H9 (cell line): ENCODE measurements around the gene MROH7. TPM values are rescaled to one million over a fixed set of nuclear protein-coding genes. Genes with fewer than 3 reads are reported as not detected.

ENCODE experiments used
- DNase-seq: peaks from one replicate; pipeline ENCODE4 v3.0.0-alpha.2; 2017
- H2AFZ ChIP-seq: one replicate; pipeline ENCODE4 v1.6.1; 2013; ENCODE audit warnings: mild to moderate bottlenecking, low read length, control low read depth, moderate library complexity
- H2AK5ac ChIP-seq: 2 replicates; pipeline ENCODE4 v1.6.1; 2013; ENCODE audit warnings: low read length, control low read depth, mixed read lengths; ENCODE audit not compliant: insufficient read length
- H2BK120ac ChIP-seq: one replicate; pipeline ENCODE4 v1.6.1; 2013; ENCODE audit warnings: low read depth, mild to moderate bottlenecking, low read length, control low read depth, inconsistent platforms; ENCODE audit not compliant: poor library complexity, severe bottlenecking
- H2BK12ac ChIP-seq: 2 replicates; pipeline ENCODE4 v1.6.1; 2013; ENCODE audit warnings: low read length, control low read depth, mixed read lengths, low read depth; ENCODE audit not compliant: insufficient read length
- H2BK15ac ChIP-seq: 2 replicates; pipeline ENCODE4 v1.6.1; 2013; ENCODE audit warnings: low read depth, low read length, control low read depth
- H2BK20ac ChIP-seq: one replicate; pipeline ENCODE4 v1.6.1; 2013; ENCODE audit warnings: low read depth, mild to moderate bottlenecking, low read length, control low read depth, inconsistent platforms; ENCODE audit not compliant: poor library complexity, severe bottlenecking
- H2BK5ac ChIP-seq: 2 replicates; pipeline ENCODE4 v1.6.1; 2013; ENCODE audit warnings: low read length, control low read depth, mixed read lengths; ENCODE audit not compliant: insufficient read length
- H3K14ac ChIP-seq: 2 replicates; pipeline ENCODE4 v1.6.1; 2013; ENCODE audit warnings: low read length, control low read depth; ENCODE audit not compliant: insufficient read depth
- H3K18ac ChIP-seq: 2 replicates; pipeline ENCODE4 v1.6.1; 2013; ENCODE audit warnings: low read depth, mild to moderate bottlenecking, mixed read lengths, low read length, control low read depth; ENCODE audit not compliant: insufficient read length
- H3K23ac ChIP-seq: 2 replicates; pipeline ENCODE4 v1.6.1; 2013; ENCODE audit warnings: low read length, control low read depth, mixed read lengths, low read depth; ENCODE audit not compliant: insufficient read length
- H3K23me2 ChIP-seq: 2 replicates; pipeline ENCODE4 v1.6.1; 2013; ENCODE audit warnings: low read depth, mild to moderate bottlenecking, mixed read lengths, low read length, control low read depth; ENCODE audit not compliant: insufficient read length, poor library complexity, severe bottlenecking
- H3K27ac ChIP-seq: 2 replicates; pipeline ENCODE4 v1.5.1; 2013; ENCODE audit warnings: low read length, control low read depth, mixed read lengths, low read depth; ENCODE audit not compliant: insufficient read length
- H3K27me3 ChIP-seq: 2 replicates; pipeline ENCODE4 v1.6.1; 2013; ENCODE audit warnings: low read length, control low read depth, inconsistent platforms; ENCODE audit not compliant: insufficient read depth
- H3K4ac ChIP-seq: 2 replicates; pipeline ENCODE4 v1.6.1; 2013; ENCODE audit warnings: low read depth, mild to moderate bottlenecking, control low read depth, inconsistent platforms, low read length, moderate library complexity
- H3K4me1 ChIP-seq: 2 replicates; pipeline ENCODE4 v1.6.1; 2013; ENCODE audit warnings: low read length, control low read depth, inconsistent platforms; ENCODE audit not compliant: insufficient read depth
- H3K4me2 ChIP-seq: 2 replicates; pipeline ENCODE4 v1.6.1; 2013; ENCODE audit warnings: low read length, control low read depth, mixed read lengths; ENCODE audit not compliant: insufficient read length, insufficient read depth
- H3K56ac ChIP-seq: 2 replicates; pipeline ENCODE4 v1.6.1; 2013; ENCODE audit warnings: low read depth, mild to moderate bottlenecking, mixed read lengths, low read length, control low read depth; ENCODE audit not compliant: insufficient read length
- H3K79me1 ChIP-seq: 2 replicates; pipeline ENCODE4 v1.6.1; 2013; ENCODE audit warnings: low read depth, mild to moderate bottlenecking, moderate library complexity, low read length, control low read depth, inconsistent platforms; ENCODE audit not compliant: insufficient read depth, poor library complexity, severe bottlenecking
- H3K79me2 ChIP-seq: 2 replicates; pipeline ENCODE4 v1.6.1; 2013; ENCODE audit warnings: low read length, control low read depth, inconsistent platforms; ENCODE audit not compliant: insufficient read depth
- H3K9ac ChIP-seq: 2 replicates; pipeline ENCODE4 v1.6.1; 2013; ENCODE audit warnings: low read length, control low read depth, mixed read lengths; ENCODE audit not compliant: insufficient read length; ENCODE audit errors: extremely low read depth
- H3K9me3 ChIP-seq: one replicate; pipeline ENCODE4 v1.6.1; 2013; ENCODE audit warnings: low read depth, low read length, inconsistent platforms; ENCODE audit not compliant: control insufficient read depth
- H3T11ph ChIP-seq: one replicate; pipeline ENCODE4 v1.6.1; 2013; ENCODE audit warnings: mild to moderate bottlenecking, low read length, control low read depth, inconsistent platforms
- H4K20me1 ChIP-seq: one replicate; pipeline ENCODE4 v1.6.1; 2013; ENCODE audit not compliant: control insufficient read depth, insufficient read length, insufficient read depth
- H4K5ac ChIP-seq: 2 replicates; pipeline ENCODE4 v1.6.1; 2013; ENCODE audit warnings: low read depth, mild to moderate bottlenecking, mixed read lengths, low read length, control low read depth; ENCODE audit not compliant: insufficient read length
- H4K8ac ChIP-seq: replicated peaks from 2 replicates; pipeline ENCODE4 v1.6.1; 2013; ENCODE audit warnings: low read length, control low read depth, mixed read lengths, low read depth; ENCODE audit not compliant: insufficient read length
- H4K91ac ChIP-seq: 2 replicates; pipeline ENCODE4 v1.6.1; 2013; ENCODE audit warnings: low read depth, mild to moderate bottlenecking, moderate library complexity, mixed read lengths, low read length, control low read depth; ENCODE audit not compliant: insufficient read length
- H3K27ac Mint-ChIP-seq, 3 experiments: 2 replicates in 2 of 3; 3 replicates in 1 of 3; pipeline ENCODE4 v1.8.0; 2020 to 2021; ENCODE audit warnings: mixed read lengths in 3 of 3, mild to moderate bottlenecking in 1 of 3, moderate library complexity in 1 of 3
- H3K27me3 Mint-ChIP-seq: 2 replicates; pipeline ENCODE4 v1.8.0; 2021; ENCODE audit warnings: low read depth, mild to moderate bottlenecking, moderate library complexity, mixed read lengths
- H3K36me3 Mint-ChIP-seq, 3 experiments: 2 replicates in 2 of 3; 3 replicates in 1 of 3; pipeline ENCODE4 v1.8.0; 2020 to 2021; ENCODE audit warnings: low read depth in 3 of 3, mixed read lengths in 3 of 3; ENCODE audit not compliant: insufficient read depth in 1 of 3
- H3K4me1 Mint-ChIP-seq, 2 experiments: 2 replicates each; pipeline ENCODE4 v1.8.0; 2020; ENCODE audit warnings: mixed read lengths in 2 of 2
- H3K4me3 Mint-ChIP-seq, 2 experiments: 2 replicates in 1 of 2; 3 replicates in 1 of 2; pipeline ENCODE4 v1.8.0; 2020 to 2021; ENCODE audit warnings: mild to moderate bottlenecking in 2 of 2, mixed read lengths in 2 of 2, moderate library complexity in 1 of 2
- H3K9me3 Mint-ChIP-seq, 2 experiments: 2 replicates in 1 of 2; 3 replicates in 1 of 2; pipeline ENCODE4 v1.8.0; 2020; ENCODE audit warnings: mild to moderate bottlenecking in 2 of 2, mixed read lengths in 2 of 2, moderate library complexity in 1 of 2
- WGBS: extraction: QIAGEN DNeasy Blood & Tissue Kit; methylation state at CpG from one replicate; pipeline ENCODE4 v1.1.7; 2013; ENCODE audit warnings: missing lambda C conversion rate, low lambda C conversion rate, mixed read lengths; ENCODE audit not compliant: insufficient read length; ENCODE audit errors: extremely low coverage; 5-methylcytosine and 5-hydroxymethylcytosine counted together
- total RNA-seq: library from RNA; stranded (reverse); gene quantifications from 2 replicates; pipeline ENCODE4 v1.2.1, GENCODE V29; 2021
- TF ChIP-seq, protein P1 (sequence below): fragments of 200-600 bp; sonication (generic); conservative IDR thresholded peaks from 3 replicates; pipeline ENCODE4 v1.8.0; 2021; ENCODE audit warnings: antibody characterized with exemption, mild to moderate bottlenecking

Gene MROH7
- total RNA-seq, 1 experiment from 2014 or later, result 0.09 TPM

DNA sequence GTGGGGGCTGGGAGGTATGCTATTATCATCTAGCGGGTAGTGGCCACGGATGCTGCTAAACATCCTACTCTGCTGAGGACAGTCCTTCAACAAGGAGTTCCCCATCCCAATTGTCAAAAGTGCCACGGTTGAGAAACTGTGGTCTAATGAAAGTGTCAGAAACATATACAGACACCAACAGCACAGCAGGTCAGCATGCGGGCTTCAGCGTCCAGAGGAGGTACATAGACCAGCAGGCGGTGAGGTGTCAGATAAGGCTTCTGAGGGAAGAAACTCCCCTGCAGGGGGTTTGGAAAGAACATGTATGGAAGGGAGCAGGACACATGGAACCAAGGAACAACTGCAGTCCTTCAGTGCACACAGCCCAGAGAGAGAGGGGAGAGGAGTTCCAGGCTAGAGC lies 69.3 kb downstream of the MROH7 start:
- Histone ChIP-seq H2AFZ (no peak overlapping the region), H2BK15ac (no peak overlapping the region), H3K23ac (no peak overlapping the region), H3K79me2 (no peaks in the 10 kb centered on the region), H2BK20ac (no peak overlapping the region), H4K20me1 (no peaks in the 10 kb centered on the region), H4K5ac (no peak overlapping the region), H3K9me3 (no peaks in the 10 kb centered on the region), H3K79me1 (no peaks in the 10 kb centered on the region), H3K9ac (no peak overlapping the region), H3K27me3 (no peaks in the 10 kb centered on the region; the same call in 1 of the 2 replicates), H3K4me1 (no peaks in the 10 kb centered on the region), H3T11ph (no peak overlapping the region), H3K18ac (no peak overlapping the region), H2AK5ac (no peak overlapping the region), H3K23me2 (peaks cover 3% of the 10 kb centered on the region), H2BK120ac (no peak overlapping the region), H2BK5ac (no peak overlapping the region), H3K27ac (no peak overlapping the region), H4K91ac (no peak overlapping the region), H3K4me2 (no peak overlapping the region), H4K8ac (no peak overlapping the region), H2BK12ac (no peak overlapping the region), H3K4ac (no peak overlapping the region), H3K56ac (no peak overlapping the region), H3K14ac (no peak overlapping the region)
- Mint-ChIP-seq H3K27me3 (peaks cover 60% of the 10 kb centered on the region), H3K4me1 (peaks cover 12% of the 10 kb centered on the region in 2 experiments), H3K36me3 (no peaks in the 10 kb centered on the region), H3K4me3 (no peak overlapping the region), H3K9me3 (no peaks in the 10 kb centered on the region), H3K27ac (peak overlapping the region in 1 of 3 experiments; percentile 29; a peak in 1 of 7 replicates)
- DNase-seq, result no peak
- TF ChIP-seq, protein P1, sequence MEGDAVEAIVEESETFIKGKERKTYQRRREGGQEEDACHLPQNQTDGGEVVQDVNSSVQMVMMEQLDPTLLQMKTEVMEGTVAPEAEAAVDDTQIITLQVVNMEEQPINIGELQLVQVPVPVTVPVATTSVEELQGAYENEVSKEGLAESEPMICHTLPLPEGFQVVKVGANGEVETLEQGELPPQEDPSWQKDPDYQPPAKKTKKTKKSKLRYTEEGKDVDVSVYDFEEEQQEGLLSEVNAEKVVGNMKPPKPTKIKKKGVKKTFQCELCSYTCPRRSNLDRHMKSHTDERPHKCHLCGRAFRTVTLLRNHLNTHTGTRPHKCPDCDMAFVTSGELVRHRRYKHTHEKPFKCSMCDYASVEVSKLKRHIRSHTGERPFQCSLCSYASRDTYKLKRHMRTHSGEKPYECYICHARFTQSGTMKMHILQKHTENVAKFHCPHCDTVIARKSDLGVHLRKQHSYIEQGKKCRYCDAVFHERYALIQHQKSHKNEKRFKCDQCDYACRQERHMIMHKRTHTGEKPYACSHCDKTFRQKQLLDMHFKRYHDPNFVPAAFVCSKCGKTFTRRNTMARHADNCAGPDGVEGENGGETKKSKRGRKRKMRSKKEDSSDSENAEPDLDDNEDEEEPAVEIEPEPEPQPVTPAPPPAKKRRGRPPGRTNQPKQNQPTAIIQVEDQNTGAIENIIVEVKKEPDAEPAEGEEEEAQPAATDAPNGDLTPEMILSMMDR, result no peak
- no CpG with 5 or more reads among the region's 6 CpGs for WGBS
